BE2C (cell line): ENCODE measurements around the gene CCDC127.

Source experiments
- DNase-seq: peaks from one replicate; pipeline ENCODE4 v3.0.0-alpha.2; 2020
- H3K27me3 ChIP-seq: fragments of 250-450 bp; sonication (Bioruptor Pico); 2 replicates; pipeline ENCODE4 v1.5.1; 2020; ENCODE audit warnings: mild to moderate bottlenecking
- H3K36me3 ChIP-seq: fragments of 250-450 bp; sonication (Bioruptor Pico); 2 replicates; pipeline ENCODE4 v1.5.1; 2020; ENCODE audit warnings: mild to moderate bottlenecking
- H3K4me1 ChIP-seq: fragments of 250-450 bp; sonication (Bioruptor Pico); 2 replicates; pipeline ENCODE4 v1.5.1; 2020
- H3K4me3 ChIP-seq: 2 replicates; pipeline ENCODE4 v1.5.1; 2011; ENCODE audit warnings: low read depth, low read length
- H3K9me3 ChIP-seq: fragments of 250-450 bp; sonication (Bioruptor Pico); 2 replicates; pipeline ENCODE4 v1.5.1; 2020
- CTCF ChIP-seq: IDR thresholded peaks from 2 replicates; pipeline ENCODE4 v1.5.1; 2012; ENCODE audit warnings: mild to moderate bottlenecking, low read depth, low read length

Gene CCDC127

GRCh38 chr5:164244-164643 is 53.7 kb downstream of the CCDC127 start:
- Histone ChIP-seq H3K4me1 (no peaks in the 10 kb centered on the region), H3K36me3 (no peaks in the 10 kb centered on the region), H3K27me3 (peaks cover 15% of the 10 kb centered on the region), H3K9me3 (no peaks in the 10 kb centered on the region), H3K4me3 (no peak overlapping the region)
- no peak for TF ChIP-seq CTCF
- DNase-seq, result peak; percentile 20

- no peak for DNase-seq
- TF ChIP-seq CTCF, result no peak
- Histone ChIP-seq H3K9me3 (no peaks in the 10 kb centered on the region), H3K27me3 (peaks cover 15% of the 10 kb centered on the region), H3K4me1 (no peaks in the 10 kb centered on the region), H3K4me3 (no peak overlapping the region), H3K36me3 (no peaks in the 10 kb centered on the region)
Measured at GRCh38 chr5:163841-164240, 54.1 kb downstream of the CCDC127 start.

- Histone ChIP-seq H3K4me1 (no peaks in the 10 kb centered on the region), H3K36me3 (no peaks in the 10 kb centered on the region), H3K27me3 (peaks cover 15% of the 10 kb centered on the region), H3K4me3 (no peak overlapping the region), H3K9me3 (no peaks in the 10 kb centered on the region)
- TF ChIP-seq CTCF, result no peak
- peak; percentile 2 for DNase-seq
Measured at GRCh38 chr5:163338-163620, 54.7 kb downstream of the CCDC127 start.

- H3K4me3 ChIP-seq, result no peak overlapping the region
- no peaks in the 10 kb centered on the region for H3K4me1 ChIP-seq
- peaks cover 15% of the 10 kb centered on the region for H3K27me3 ChIP-seq
- H3K36me3 ChIP-seq, result no peaks in the 10 kb centered on the region
- TF ChIP-seq CTCF, result no peak
- peak; percentile 7 for DNase-seq
- no peaks in the 10 kb centered on the region for H3K9me3 ChIP-seq
Measured at GRCh38 chr5:162565-163337, 55.2 kb downstream of the CCDC127 start.

- no peak for DNase-seq
- H3K4me3 ChIP-seq, result no peak overlapping the region
- H3K4me1 ChIP-seq, result no peaks in the 10 kb centered on the region
- H3K9me3 ChIP-seq, result no peaks in the 10 kb centered on the region
- no peaks in the 10 kb centered on the region for H3K36me3 ChIP-seq
- no peak for TF ChIP-seq CTCF
- peaks cover 15% of the 10 kb centered on the region for H3K27me3 ChIP-seq
Measured at GRCh38 chr5:162190-162564, 55.8 kb downstream of the CCDC127 start.

GRCh38 chr5:161803-162110 is 56.2 kb downstream of the CCDC127 start:
- Histone ChIP-seq H3K36me3 (no peaks in the 10 kb centered on the region), H3K4me1 (no peaks in the 10 kb centered on the region), H3K27me3 (peaks cover 15% of the 10 kb centered on the region), H3K4me3 (no peak overlapping the region), H3K9me3 (no peaks in the 10 kb centered on the region)
- TF ChIP-seq CTCF, result no peak
- peak; percentile 4 for DNase-seq
